ENCODE data around the gene MAZ.
"Not testable (repeated sequence)": the region's sequence is repeated elsewhere in the genome, so short reads cannot be mapped to it uniquely, and the experiment has no call there.

MAZ gene

DNA sequence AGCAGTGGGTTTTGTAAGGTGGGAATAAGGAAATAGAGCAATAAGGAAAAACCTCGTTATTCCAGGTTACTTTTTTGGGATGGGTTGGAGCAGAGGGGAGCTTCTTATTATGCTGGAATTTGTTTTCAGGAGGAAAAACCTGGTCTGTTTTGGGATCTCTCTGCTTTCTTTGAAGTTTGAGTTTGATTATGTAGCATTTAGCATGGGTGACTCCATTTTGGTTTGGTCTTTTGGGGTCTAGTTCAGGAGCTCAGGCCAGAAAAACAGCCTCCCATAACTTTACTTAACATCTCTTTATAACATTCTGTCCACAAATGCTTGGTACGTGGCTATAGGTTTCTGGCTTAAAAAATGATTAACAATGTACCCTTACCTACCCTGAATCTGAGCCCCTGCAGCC is 36.8 kb upstream of the MAZ start:
- Histone ChIP-seq H3K36me3 (ENCODE audit: control insufficient read depth, insufficient read depth, low read length) (no peaks in the 10 kb centered on the region), H3K27me3 (replicated peaks; ENCODE audit: control insufficient read depth, insufficient read depth, low read length) (no peaks in the 10 kb centered on the region), H3K4me3 (replicated peaks; ENCODE audit: low read depth, low read length) (no peak overlapping the region)
- DNase-seq (ENCODE audit: extremely low read depth, insufficient read length): no peak
- TF ChIP-seq, protein P1, sequence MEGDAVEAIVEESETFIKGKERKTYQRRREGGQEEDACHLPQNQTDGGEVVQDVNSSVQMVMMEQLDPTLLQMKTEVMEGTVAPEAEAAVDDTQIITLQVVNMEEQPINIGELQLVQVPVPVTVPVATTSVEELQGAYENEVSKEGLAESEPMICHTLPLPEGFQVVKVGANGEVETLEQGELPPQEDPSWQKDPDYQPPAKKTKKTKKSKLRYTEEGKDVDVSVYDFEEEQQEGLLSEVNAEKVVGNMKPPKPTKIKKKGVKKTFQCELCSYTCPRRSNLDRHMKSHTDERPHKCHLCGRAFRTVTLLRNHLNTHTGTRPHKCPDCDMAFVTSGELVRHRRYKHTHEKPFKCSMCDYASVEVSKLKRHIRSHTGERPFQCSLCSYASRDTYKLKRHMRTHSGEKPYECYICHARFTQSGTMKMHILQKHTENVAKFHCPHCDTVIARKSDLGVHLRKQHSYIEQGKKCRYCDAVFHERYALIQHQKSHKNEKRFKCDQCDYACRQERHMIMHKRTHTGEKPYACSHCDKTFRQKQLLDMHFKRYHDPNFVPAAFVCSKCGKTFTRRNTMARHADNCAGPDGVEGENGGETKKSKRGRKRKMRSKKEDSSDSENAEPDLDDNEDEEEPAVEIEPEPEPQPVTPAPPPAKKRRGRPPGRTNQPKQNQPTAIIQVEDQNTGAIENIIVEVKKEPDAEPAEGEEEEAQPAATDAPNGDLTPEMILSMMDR (IDR thresholded peaks at IDR 0.05; ENCODE audit: insufficient read depth, low read length, poor library complexity, severe bottlenecking): no peak

DNA sequence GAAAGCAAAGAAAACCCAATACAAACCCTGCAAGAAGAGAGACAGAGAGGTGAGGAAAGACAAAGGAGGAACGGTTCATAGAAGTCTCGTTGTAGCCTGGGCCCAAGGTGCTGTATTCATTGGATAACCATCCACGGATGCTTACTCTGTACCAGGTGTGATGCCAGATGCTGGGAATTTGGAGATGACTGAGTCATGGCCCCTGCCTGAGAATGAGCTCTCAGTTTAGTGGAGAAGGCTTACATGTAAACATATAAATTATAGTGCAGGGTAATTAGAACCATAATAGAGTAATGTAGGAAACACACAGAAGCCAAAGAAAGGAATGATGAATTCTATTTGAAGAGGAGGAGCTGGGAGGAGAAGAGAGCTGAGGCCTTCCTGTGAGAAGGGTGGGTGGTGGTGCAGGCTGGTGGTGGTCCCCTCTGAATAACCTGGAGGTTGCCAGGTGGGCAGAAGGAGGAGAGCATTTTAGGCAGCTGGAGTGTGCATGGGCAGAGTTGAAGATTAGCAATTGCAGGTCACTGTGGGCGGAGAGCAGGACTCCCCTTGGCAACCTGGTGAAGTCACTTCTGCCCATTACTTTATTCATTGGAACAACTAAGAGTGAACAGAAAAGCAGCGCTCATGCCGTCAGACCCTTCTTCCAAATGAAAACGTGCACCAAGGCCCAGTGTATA is 35.9 kb upstream of the MAZ start:
- DNase-seq (ENCODE audit: extremely low read depth, insufficient read length): no peak

DNA sequence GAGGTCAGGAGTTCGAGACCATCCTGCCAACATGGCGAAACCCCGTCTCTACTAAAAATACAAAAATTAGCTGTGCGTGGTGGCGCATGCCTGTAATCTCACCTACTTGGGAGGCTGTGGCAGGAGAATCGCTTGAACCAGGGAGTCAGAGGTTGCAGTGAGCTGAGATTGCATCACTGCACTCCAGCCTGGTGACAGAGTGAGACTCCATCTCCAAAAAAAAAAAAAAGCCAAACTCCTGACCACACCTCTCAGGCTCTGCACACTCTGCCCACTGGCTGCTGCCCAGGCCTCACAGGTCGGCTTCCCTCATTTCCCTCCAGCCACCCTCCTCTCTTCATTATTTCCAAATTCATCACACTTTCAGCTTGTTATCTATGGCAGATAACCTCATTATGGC is 34.0 kb upstream of the MAZ start:
- not testable (repeated sequence) for H3K4me3 ChIP-seq (replicated peaks; ENCODE audit: low read depth, low read length); H3K36me3 ChIP-seq (ENCODE audit: control insufficient read depth, insufficient read depth, low read length); DNase-seq (ENCODE audit: extremely low read depth, insufficient read length); H3K27me3 ChIP-seq (replicated peaks; ENCODE audit: control insufficient read depth, insufficient read depth, low read length)

More for the DNA sequence above, 35.9 kb upstream of the MAZ start:
- H3K36me3 ChIP-seq (ENCODE audit: control insufficient read depth, insufficient read depth, low read length): no peaks in the 10 kb centered on the region
- no peak overlapping the region for H3K4me3 ChIP-seq (replicated peaks; ENCODE audit: low read depth, low read length)
- no peaks in the 10 kb centered on the region for H3K27me3 ChIP-seq (replicated peaks; ENCODE audit: control insufficient read depth, insufficient read depth, low read length)
- TF ChIP-seq, protein P1 (IDR thresholded peaks at IDR 0.05; ENCODE audit: insufficient read depth, low read length, poor library complexity, severe bottlenecking): no peak

DNA sequence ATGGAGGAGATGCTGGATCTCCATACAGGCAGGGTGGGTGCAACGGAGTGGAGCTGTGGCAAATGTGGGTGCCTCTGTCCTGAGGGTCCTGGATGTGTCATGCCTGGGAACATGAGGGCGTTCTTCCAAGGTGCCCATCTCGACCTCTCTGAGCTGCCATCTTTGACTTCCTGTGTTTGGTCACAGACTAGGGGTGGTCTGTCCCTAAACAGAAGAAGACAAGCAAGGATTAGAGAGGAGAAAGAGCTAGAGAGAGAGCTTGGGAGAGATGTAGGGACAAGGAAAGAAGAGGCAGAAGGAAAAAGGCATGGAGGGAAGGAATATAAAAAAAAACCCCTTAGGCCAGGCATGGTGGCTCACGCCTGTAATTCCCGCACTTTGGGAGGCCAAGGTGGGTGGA is 31.6 kb upstream of the MAZ start:
- H3K4me3 ChIP-seq (replicated peaks; ENCODE audit: low read depth, low read length): no peak overlapping the region
- H3K36me3 ChIP-seq (ENCODE audit: control insufficient read depth, insufficient read depth, low read length): no peaks in the 10 kb centered on the region
- TF ChIP-seq, protein P1 (IDR thresholded peaks at IDR 0.05; ENCODE audit: insufficient read depth, low read length, poor library complexity, severe bottlenecking): no peak
- H3K27me3 ChIP-seq (replicated peaks; ENCODE audit: control insufficient read depth, insufficient read depth, low read length): no peaks in the 10 kb centered on the region; the same call in 1 of the 2 replicates
- no peak for DNase-seq (ENCODE audit: extremely low read depth, insufficient read length)

- DNase-seq (ENCODE audit: extremely low read depth, insufficient read length): no peak
- Histone ChIP-seq H3K36me3 (ENCODE audit: control insufficient read depth, insufficient read depth, low read length) (no peaks in the 10 kb centered on the region), H3K27me3 (replicated peaks; ENCODE audit: control insufficient read depth, insufficient read depth, low read length) (no peaks in the 10 kb centered on the region; the same call in 1 of the 2 replicates), H3K4me3 (replicated peaks; ENCODE audit: low read depth, low read length) (no peak overlapping the region)
- TF ChIP-seq, protein P1 (IDR thresholded peaks at IDR 0.05; ENCODE audit: insufficient read depth, low read length, poor library complexity, severe bottlenecking): no peak
Observed at GRCh38 chr16:29775742-29776408, 30.5 kb upstream of the MAZ start.

DNA sequence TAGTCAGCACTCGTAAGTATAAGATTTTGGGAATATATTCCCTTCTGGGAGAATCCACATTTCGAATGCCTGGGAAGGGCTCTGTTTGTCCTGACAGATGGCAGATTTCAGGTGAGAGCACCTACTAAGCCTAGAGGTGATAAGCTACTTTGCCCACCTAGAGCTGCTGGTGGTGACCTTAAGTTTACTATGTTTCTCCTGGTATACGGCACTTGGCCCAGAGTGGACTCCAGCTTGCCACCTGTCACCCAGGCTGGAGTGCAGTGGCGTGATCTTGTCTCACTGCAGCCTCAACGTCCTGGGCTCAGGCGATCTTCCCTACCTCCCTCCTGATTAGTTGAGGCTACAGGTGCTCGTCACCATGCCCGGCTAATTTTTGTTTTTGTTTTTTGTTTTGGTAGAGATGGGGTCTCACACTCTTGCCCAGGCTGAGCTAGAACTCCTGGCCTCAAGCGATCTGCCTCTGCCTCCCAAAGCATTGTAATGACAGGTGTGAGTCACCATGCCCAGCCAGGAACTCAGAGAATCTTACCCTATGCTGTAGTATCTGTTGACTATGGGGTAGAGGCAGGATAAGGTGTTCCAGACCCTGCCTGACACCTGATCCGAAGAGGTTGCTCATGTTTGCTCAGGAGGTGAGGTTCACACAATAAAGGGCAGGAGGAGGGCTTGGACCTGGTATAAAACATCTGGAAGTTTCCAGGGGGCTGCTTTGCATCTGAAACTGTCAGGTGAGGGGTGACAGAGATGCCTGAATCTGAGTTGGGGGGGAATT is 28.6 kb upstream of the MAZ start, which contains the start of gene ZG16:
ZG16 (plus strand) TSS at position 681 of the 775 bp plus-strand sequence. CDS start 1,011 bp downstream, outside the sequence.
- TF ChIP-seq, protein P1 (IDR thresholded peaks at IDR 0.05; ENCODE audit: insufficient read depth, low read length, poor library complexity, severe bottlenecking): no peak
- Histone ChIP-seq H3K4me3 (replicated peaks; ENCODE audit: low read depth, low read length) (no peak within 1 kb of the TSS), H3K27me3 (replicated peaks; ENCODE audit: control insufficient read depth, insufficient read depth, low read length) (no peaks in the 10 kb centered on the region; the same call in 1 of the 2 replicates), H3K36me3 (ENCODE audit: control insufficient read depth, insufficient read depth, low read length) (no peaks in the 10 kb centered on the region)
- DNase-seq (ENCODE audit: extremely low read depth, insufficient read length): no peak

All from GM06990 (cell line).